ENCODE results near the gene CLIC3. TPM values are rescaled to one million over a fixed set of nuclear protein-coding genes. Genes with fewer than 3 reads are reported as not detected.

CLIC3 gene
- total RNA-seq, 1 experiment from 2014 or later = 6.2 TPM

- CTCF ChIA-PET = interaction anchor here (0.7 to 2.0 kb wide), 2 partner anchors 51 to 88 kb away, joined by 5 to 22 read pairs; no protein-coding TSS in a partner anchor
- in situ Hi-C loops (cut with HindIII; ENCODE audit: low pct_unique_long_range_greater_than_20kb, low sequenced_read_pairs) = no loop called here
These were observed 39.6 kb upstream of the CLIC3 start for GRCh38 chr9:137035937-137036336.

GRCh38 chr9:137035507-137035834, 39.1 kb upstream of the CLIC3 start:
- in situ Hi-C loops (cut with HindIII; ENCODE audit: low pct_unique_long_range_greater_than_20kb, low sequenced_read_pairs) (no loop called here), intact Hi-C loops (cut with micrococcal nuclease; ENCODE audit: unreplicated experiment) (loop anchor here (10.0 kb wide), 1 partner anchor 91 kb away; the partner anchor contains the start of genes C8G and FBXW5)
- H3K4me3 ChIP-seq (ENCODE audit: low read depth in 2 of 2, low read length in 2 of 2) = no peak overlapping the region
- ChIA-PET CTCF (interaction anchor here (0.7 to 2.0 kb wide), 6 partner anchors 10 to 88 kb away, joined by 3 to 22 read pairs (median 4); no protein-coding TSS in a partner anchor), POLR2A (interaction anchor here (0.6 kb wide), 1 partner anchor 266 kb away, joined by 3 read pairs; no protein-coding TSS in a partner anchor)
- DNase-seq (ENCODE audit: low read depth, low spot score) = no peak
- H3K9me3 ChIP-seq (ENCODE audit: control insufficient read depth, insufficient read depth, low read depth, low read length) = no peaks in the 10 kb centered on the region
- H3K4me1 ChIP-seq (ENCODE audit: control insufficient read depth, insufficient read depth, low read length) = peaks cover 5% of the 10 kb centered on the region
- no TSS peak for BruUV-seq (replicated peaks)
- peak; percentile 28 for ATAC-seq
- no peaks in the 10 kb centered on the region for H3K36me3 ChIP-seq (ENCODE audit: control insufficient read depth, insufficient read depth, low read length)
- H3K27me3 ChIP-seq (ENCODE audit: control insufficient read depth, insufficient read depth, low read length) = no peaks in the 10 kb centered on the region
- TF ChIP-seq CTCF (IDR thresholded peaks at IDR 0.05) (peak; percentile 72; the same call in 1 of the 2 replicates), REST (IDR thresholded peaks at IDR 0.05; ENCODE audit: insufficient read depth in 1 of 2, low read depth in 2 of 2, low read length in 1 of 2) (no peak)
- H3K27ac ChIP-seq (ENCODE audit: low read length) = no peak overlapping the region

More at GRCh38 chr9:137035937-137036336, 39.6 kb upstream of the CLIC3 start:
- Histone ChIP-seq H3K4me3 (ENCODE audit: low read depth in 2 of 2, low read length in 2 of 2) (no peak overlapping the region), H3K9me3 (ENCODE audit: control insufficient read depth, insufficient read depth, low read depth, low read length) (no peaks in the 10 kb centered on the region), H3K27me3 (ENCODE audit: control insufficient read depth, insufficient read depth, low read length) (no peaks in the 10 kb centered on the region), H3K36me3 (ENCODE audit: control insufficient read depth, insufficient read depth, low read length) (no peaks in the 10 kb centered on the region), H3K4me1 (ENCODE audit: control insufficient read depth, insufficient read depth, low read length) (peaks cover 5% of the 10 kb centered on the region), H3K27ac (ENCODE audit: low read length) (no peak overlapping the region)
- BruUV-seq (replicated peaks) = no TSS peak
- no peak for TF ChIP-seq CTCF (IDR thresholded peaks at IDR 0.05)
- no peak for TF ChIP-seq REST (IDR thresholded peaks at IDR 0.05; ENCODE audit: insufficient read depth in 1 of 2, low read depth in 2 of 2, low read length in 1 of 2)
- no peak for DNase-seq (ENCODE audit: low read depth, low spot score)
- intact Hi-C loops (cut with micrococcal nuclease; ENCODE audit: unreplicated experiment) = loop anchor here (10.0 kb wide), 1 partner anchor 91 kb away; the partner anchor contains the start of genes C8G and FBXW5
- POLR2A ChIA-PET = no interaction called here
- no peak for ATAC-seq
